WI38 (cell line): Measurements from ENCODE around the gene DHX30.
"Not testable (repeated sequence)": the region's sequence is repeated elsewhere in the genome, so short reads cannot be mapped to it uniquely, and the experiment has no call there.

ENCODE experiments used
- H3K4me3 ChIP-seq: 2 replicates; pipeline ENCODE4 v1.5.1; 2011; ENCODE audit warnings: low read depth, mild to moderate bottlenecking, control low read depth, low read length
- CTCF ChIP-seq: IDR thresholded peaks from 2 replicates; pipeline ENCODE4 v1.5.1; 2012; ENCODE audit warnings: low read depth, mild to moderate bottlenecking, control low read depth, low read length

The DHX30 gene

GRCh38 chr3:47874438-47874837 lies 71.5 kb downstream of the DHX30 start:
- H3K4me3 ChIP-seq, result no peak overlapping the region
- no peak for TF ChIP-seq CTCF

- TF ChIP-seq CTCF, result no peak
- no peak overlapping the region for H3K4me3 ChIP-seq
Measured at GRCh38 chr3:47874913-47875312, 72.0 kb downstream of the DHX30 start.

- no peak overlapping the region for H3K4me3 ChIP-seq
- TF ChIP-seq CTCF, result no peak
Measured at GRCh38 chr3:47877290-47877689, 74.4 kb downstream of the DHX30 start.

- H3K4me3 ChIP-seq, result no peak overlapping the region
- no peak for TF ChIP-seq CTCF
Measured at GRCh38 chr3:47877719-47878118, 74.8 kb downstream of the DHX30 start.

GRCh38 chr3:47882338-47882737 lies 79.4 kb downstream of the DHX30 start:
- no peak overlapping the region for H3K4me3 ChIP-seq
- TF ChIP-seq CTCF, result no peak

- no peak overlapping the region for H3K4me3 ChIP-seq
- TF ChIP-seq CTCF, result no peak
Measured at GRCh38 chr3:47884603-47885002, 81.7 kb downstream of the DHX30 start.

- no peak for TF ChIP-seq CTCF
- H3K4me3 ChIP-seq, result no peak overlapping the region
Measured at GRCh38 chr3:47885168-47885567, 82.2 kb downstream of the DHX30 start.

GRCh38 chr3:47887991-47888390 lies 85.1 kb downstream of the DHX30 start:
- H3K4me3 ChIP-seq, result not testable (repeated sequence)
